MM.1S (cell line): ENCODE measurements around the gene PDE1A.

Experiments
- CTCF ChIP-seq: fragments of 300-600 bp; sonication (generic); IDR thresholded peaks from 2 replicates; pipeline ENCODE4 v1.5.1; 2016; ENCODE audit warnings: antibody characterized with exemption, low read length, mixed read lengths
- EZH2 ChIP-seq: fragments of 300-600 bp; sonication (generic); optimal IDR thresholded peaks from 2 replicates; pipeline ENCODE3; 2017; ENCODE audit warnings: low read depth, mild to moderate bottlenecking, antibody characterized with exemption, low read length, mixed read lengths

DNA sequence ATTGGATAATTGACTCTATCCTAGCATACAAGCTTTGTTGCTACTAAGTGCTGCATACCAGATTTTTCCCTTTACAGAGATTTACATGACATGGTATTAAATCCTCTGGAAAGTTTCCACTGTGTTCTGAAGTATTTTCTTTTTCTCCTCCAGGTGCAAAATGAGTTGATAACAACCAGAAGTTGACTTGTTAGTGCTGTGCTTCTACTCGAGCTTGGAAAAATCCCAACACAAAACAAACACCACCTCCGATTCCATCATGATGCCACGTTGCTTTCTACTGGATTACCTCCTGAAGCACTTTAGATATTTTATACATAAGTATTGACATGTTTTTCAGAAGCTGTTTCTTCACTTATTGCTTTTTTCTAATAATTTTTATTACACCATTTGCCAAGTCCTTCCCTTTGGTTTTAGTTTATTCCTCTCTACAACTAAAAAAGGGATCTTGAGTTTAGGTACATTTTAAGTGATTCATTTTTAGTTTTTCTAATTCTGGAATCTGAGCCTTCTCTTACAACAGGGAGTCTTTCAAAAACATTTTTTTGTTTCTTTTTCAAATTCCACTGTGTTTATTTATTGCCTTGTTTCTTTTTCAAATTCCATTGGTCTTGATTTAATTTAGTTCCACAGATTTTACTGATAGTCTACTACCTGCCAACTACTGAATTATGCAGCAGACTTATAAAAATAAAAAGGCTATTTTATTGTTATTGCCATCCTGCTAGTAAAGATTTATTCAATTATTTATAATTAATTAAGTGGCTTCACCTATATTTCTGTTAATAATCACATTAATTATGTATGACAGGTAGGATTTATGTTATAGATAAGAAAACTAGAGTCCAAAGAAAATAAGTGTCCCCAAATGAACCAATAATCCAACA lies 297.8 kb downstream of the PDE1A start:
- TF ChIP-seq CTCF: no peak
- TF ChIP-seq EZH2: no peak
